ENCODE data around the gene EXOC6B.
"Not testable (repeated sequence)": the region's sequence is repeated elsewhere in the genome, so short reads cannot be mapped to it uniquely, and the experiment has no call there.

The EXOC6B gene

GRCh38 chr2:72669121-72669520 is 156.7 kb downstream of the EXOC6B start:
- WGBS, 2 experiments = 87 to 96% methylated on average over 3 to 4 of the region's 4 CpGs
- H3K27ac ChIP-seq (ENCODE audit: insufficient read depth, low read depth, low read length, poor library complexity, severe bottlenecking) = no peak overlapping the region
- H3K4me3 ChIP-seq (ENCODE audit: insufficient read depth, low read depth, low read length) = no peak overlapping the region
- H3K27me3 ChIP-seq (ENCODE audit: control insufficient read depth, insufficient read depth, low read length, poor library complexity, severe bottlenecking) = no peaks in the 10 kb centered on the region
- H3K36me3 ChIP-seq (ENCODE audit: control insufficient read depth, insufficient read depth, low read length) = no peaks in the 10 kb centered on the region
- no peaks in the 10 kb centered on the region for H3K4me1 ChIP-seq (ENCODE audit: control insufficient read depth, insufficient read depth, low read length)
- peaks cover 2% of the 10 kb centered on the region for H3K9me3 ChIP-seq (ENCODE audit: control insufficient read depth, low read length)

DNA sequence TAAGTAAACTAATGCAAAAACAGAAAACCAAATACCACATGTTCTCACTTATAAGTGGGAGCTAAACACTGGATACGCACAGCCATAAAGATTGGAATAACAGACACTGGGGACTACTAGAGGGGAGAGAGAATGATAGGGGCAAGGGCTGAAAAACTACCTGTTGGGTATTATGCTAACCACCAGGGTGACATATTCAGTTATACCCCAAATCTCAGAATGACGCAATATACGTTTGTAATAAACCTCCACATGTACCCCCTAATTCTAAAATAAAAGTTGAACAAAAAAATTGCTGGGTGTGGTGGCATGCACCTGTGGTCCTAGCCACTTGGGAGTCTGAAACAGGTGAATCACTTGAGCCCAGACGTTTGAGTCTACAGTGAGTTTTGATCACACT is 157.2 kb downstream of the EXOC6B start:
- 90 to 97% methylated on average over 4 of the region's 4 CpGs for WGBS, 2 experiments
- Histone ChIP-seq H3K36me3 (ENCODE audit: control insufficient read depth, insufficient read depth, low read length) (no peaks in the 10 kb centered on the region), H3K27ac (ENCODE audit: insufficient read depth, low read depth, low read length, poor library complexity, severe bottlenecking) (no peak overlapping the region), H3K27me3 (ENCODE audit: control insufficient read depth, insufficient read depth, low read length, poor library complexity, severe bottlenecking) (no peaks in the 10 kb centered on the region), H3K9me3 (ENCODE audit: control insufficient read depth, low read length) (peaks cover 2% of the 10 kb centered on the region), H3K4me1 (ENCODE audit: control insufficient read depth, insufficient read depth, low read length) (no peaks in the 10 kb centered on the region), H3K4me3 (ENCODE audit: insufficient read depth, low read depth, low read length) (no peak overlapping the region)

DNA sequence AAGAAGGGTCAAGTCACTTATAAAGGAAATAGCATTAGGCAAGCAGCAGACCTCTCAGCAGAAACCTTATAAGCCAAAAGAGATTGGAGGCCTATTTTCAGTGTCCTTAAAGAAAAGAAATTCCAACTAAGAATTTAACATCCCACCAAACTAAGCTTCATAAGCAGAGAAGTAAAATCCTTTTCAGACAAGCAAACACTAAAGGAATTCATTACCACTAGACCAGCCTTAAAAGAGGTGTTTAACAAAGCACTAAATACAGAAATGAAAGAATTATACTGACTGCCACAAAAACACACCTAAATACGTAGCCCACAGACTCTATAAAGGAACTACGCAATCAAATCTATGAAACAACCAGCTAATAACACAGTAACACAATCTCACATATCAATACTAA is 160.4 kb downstream of the EXOC6B start:
- WGBS, 2 experiments = 89% methylated on average over 2 of the region's 2 CpGs

GRCh38 chr2:72661985-72662384 is 163.8 kb downstream of the EXOC6B start:
- no peaks in the 10 kb centered on the region for H3K4me1 ChIP-seq (ENCODE audit: control insufficient read depth, insufficient read depth, low read length)
- H3K4me3 ChIP-seq (ENCODE audit: insufficient read depth, low read depth, low read length) = no peak overlapping the region
- WGBS, 2 experiments = 89 to 98% methylated on average over 1 to 2 of the region's 2 CpGs
- H3K9me3 ChIP-seq (ENCODE audit: control insufficient read depth, low read length) = peaks cover 2% of the 10 kb centered on the region
- H3K27me3 ChIP-seq (ENCODE audit: control insufficient read depth, insufficient read depth, low read length, poor library complexity, severe bottlenecking) = no peaks in the 10 kb centered on the region
- H3K36me3 ChIP-seq (ENCODE audit: control insufficient read depth, insufficient read depth, low read length) = no peaks in the 10 kb centered on the region
- no peak overlapping the region for H3K27ac ChIP-seq (ENCODE audit: insufficient read depth, low read depth, low read length, poor library complexity, severe bottlenecking)

More for the DNA sequence above, 160.4 kb downstream of the EXOC6B start:
- Histone ChIP-seq H3K27ac (ENCODE audit: insufficient read depth, low read depth, low read length, poor library complexity, severe bottlenecking) (no peak overlapping the region), H3K27me3 (ENCODE audit: control insufficient read depth, insufficient read depth, low read length, poor library complexity, severe bottlenecking) (no peaks in the 10 kb centered on the region), H3K36me3 (ENCODE audit: control insufficient read depth, insufficient read depth, low read length) (no peaks in the 10 kb centered on the region), H3K9me3 (ENCODE audit: control insufficient read depth, low read length) (peaks cover 2% of the 10 kb centered on the region), H3K4me3 (ENCODE audit: insufficient read depth, low read depth, low read length) (no peak overlapping the region), H3K4me1 (ENCODE audit: control insufficient read depth, insufficient read depth, low read length) (no peaks in the 10 kb centered on the region)

- H3K27me3 ChIP-seq (ENCODE audit: control insufficient read depth, insufficient read depth, low read length, poor library complexity, severe bottlenecking) = no peaks in the 10 kb centered on the region
- H3K9me3 ChIP-seq (ENCODE audit: control insufficient read depth, low read length) = no peaks in the 10 kb centered on the region
- WGBS, 2 experiments = 87 to 92% methylated on average over 6 of the region's 6 CpGs
- no peaks in the 10 kb centered on the region for H3K36me3 ChIP-seq (ENCODE audit: control insufficient read depth, insufficient read depth, low read length)
- no peak overlapping the region for H3K27ac ChIP-seq (ENCODE audit: insufficient read depth, low read depth, low read length, poor library complexity, severe bottlenecking)
- no peaks in the 10 kb centered on the region for H3K4me1 ChIP-seq (ENCODE audit: control insufficient read depth, insufficient read depth, low read length)
- no peak overlapping the region for H3K4me3 ChIP-seq (ENCODE audit: insufficient read depth, low read depth, low read length)
Observed at GRCh38 chr2:72649810-72650209, 176.0 kb downstream of the EXOC6B start.

DNA sequence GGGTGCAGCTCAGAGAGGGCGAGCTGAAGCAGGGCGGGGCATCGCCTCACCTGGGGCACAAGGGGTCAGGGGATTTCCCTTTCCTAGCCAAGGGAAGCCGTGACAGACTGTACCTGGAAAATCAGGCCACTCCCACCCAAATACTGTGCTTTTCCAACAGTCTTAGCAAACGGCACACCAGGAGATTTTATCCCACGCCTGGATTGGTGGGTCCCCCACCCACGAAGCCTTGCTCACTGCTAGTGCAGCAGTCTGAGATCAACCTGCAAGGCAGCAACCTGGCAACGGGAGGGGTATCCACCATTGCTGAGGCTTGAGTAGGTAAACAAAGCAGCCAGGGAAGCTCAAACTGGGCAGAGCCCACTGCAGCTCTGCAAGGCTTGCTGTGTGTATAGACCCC is 184.6 kb downstream of the EXOC6B start:
- 95 to 96% methylated on average over 8 of the region's 8 CpGs for WGBS, 2 experiments
- not testable (repeated sequence) for H3K27ac ChIP-seq (ENCODE audit: insufficient read depth, low read depth, low read length, poor library complexity, severe bottlenecking); H3K27me3 ChIP-seq (ENCODE audit: control insufficient read depth, insufficient read depth, low read length, poor library complexity, severe bottlenecking); H3K36me3 ChIP-seq (ENCODE audit: control insufficient read depth, insufficient read depth, low read length); H3K4me3 ChIP-seq (ENCODE audit: insufficient read depth, low read depth, low read length); H3K9me3 ChIP-seq (ENCODE audit: control insufficient read depth, low read length); H3K4me1 ChIP-seq (ENCODE audit: control insufficient read depth, insufficient read depth, low read length)

DNA sequence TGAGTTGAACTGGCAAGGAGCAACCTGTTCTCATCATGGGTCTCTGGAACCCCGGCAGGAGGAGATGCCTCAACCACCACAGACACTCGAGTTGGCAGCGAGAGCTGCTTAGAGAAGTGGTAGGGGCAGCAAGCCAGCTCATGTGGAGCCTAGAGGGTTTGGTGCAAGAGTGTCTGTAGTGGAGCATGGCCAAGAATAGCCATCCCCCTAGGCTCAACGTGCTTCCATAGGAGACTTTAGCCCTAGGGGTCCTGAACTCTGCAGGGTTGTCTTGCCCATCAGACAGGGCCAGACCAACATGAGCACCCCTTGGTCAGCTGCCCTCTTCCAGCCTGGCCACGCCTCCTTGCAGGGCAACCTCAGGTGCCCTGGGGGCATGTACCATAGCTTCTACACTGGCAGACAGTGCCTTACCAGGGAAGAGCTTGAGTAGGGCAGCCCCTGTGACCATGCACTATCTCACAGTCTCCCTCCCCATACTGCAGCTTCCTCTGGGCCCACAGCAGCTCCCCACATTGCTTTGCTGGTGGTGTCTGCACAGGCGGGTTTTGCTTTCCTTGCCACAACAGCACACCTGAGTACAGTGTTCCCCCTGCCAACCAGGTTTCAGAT is 187.1 kb downstream of the EXOC6B start:
- whole genome bisulfite sequencing, 2 experiments = 91 to 94% methylated on average over 6 of the region's 6 CpGs
- Histone ChIP-seq H3K4me3 (ENCODE audit: insufficient read depth, low read depth, low read length) (no peak overlapping the region), H3K27me3 (ENCODE audit: control insufficient read depth, insufficient read depth, low read length, poor library complexity, severe bottlenecking) (no peaks in the 10 kb centered on the region), H3K9me3 (ENCODE audit: control insufficient read depth, low read length) (no peaks in the 10 kb centered on the region), H3K27ac (ENCODE audit: insufficient read depth, low read depth, low read length, poor library complexity, severe bottlenecking) (no peak overlapping the region), H3K36me3 (ENCODE audit: control insufficient read depth, insufficient read depth, low read length) (no peaks in the 10 kb centered on the region), H3K4me1 (ENCODE audit: control insufficient read depth, insufficient read depth, low read length) (no peaks in the 10 kb centered on the region)

DNA sequence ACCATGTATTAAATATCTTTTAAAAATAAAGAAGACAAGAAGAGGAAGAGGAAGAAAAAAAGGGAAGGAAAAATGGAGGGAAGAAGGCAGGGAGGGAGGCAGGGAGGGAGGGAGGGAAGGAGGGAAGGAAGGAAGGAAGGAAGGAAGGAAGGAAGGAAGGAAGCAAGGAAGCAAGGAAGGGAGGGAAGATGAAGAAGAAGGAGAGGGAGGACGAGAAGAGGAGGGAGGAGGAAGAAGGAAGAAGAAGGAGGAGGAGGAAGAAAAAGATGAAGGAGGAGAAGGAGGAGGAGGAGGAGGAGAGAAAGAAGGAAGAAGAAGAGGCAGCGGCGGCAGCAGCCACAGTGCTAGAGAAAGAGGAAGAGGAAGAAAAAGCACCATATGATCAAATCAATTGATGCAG is 189.6 kb downstream of the EXOC6B start:
- Histone ChIP-seq H3K27me3 (ENCODE audit: control insufficient read depth, insufficient read depth, low read length, poor library complexity, severe bottlenecking) (no peaks in the 10 kb centered on the region), H3K36me3 (ENCODE audit: control insufficient read depth, insufficient read depth, low read length) (no peaks in the 10 kb centered on the region), H3K4me3 (ENCODE audit: insufficient read depth, low read depth, low read length) (no peak overlapping the region), H3K4me1 (ENCODE audit: control insufficient read depth, insufficient read depth, low read length) (no peaks in the 10 kb centered on the region), H3K27ac (ENCODE audit: insufficient read depth, low read depth, low read length, poor library complexity, severe bottlenecking) (no peak overlapping the region), H3K9me3 (ENCODE audit: control insufficient read depth, low read length) (no peaks in the 10 kb centered on the region)
- WGBS, 2 experiments = 88 to 92% methylated on average over 3 of the region's 3 CpGs

DNA sequence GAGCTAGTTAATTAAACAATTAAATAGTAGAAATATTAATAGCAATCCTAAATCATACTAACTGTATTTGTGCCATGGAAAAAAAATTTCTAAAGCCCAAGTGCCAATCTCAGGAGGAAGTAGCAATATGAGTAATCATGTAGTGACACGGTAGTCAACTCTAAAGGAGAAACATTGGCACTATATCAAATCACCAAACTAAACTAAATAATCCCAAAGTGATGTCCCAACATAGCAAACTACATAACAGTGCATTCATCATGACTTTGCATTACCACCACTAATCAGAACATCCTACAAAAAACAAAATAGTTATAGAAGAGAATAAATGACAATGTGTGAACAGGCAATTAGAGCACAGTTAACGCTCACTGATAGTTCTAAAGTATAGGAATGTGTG is 195.1 kb downstream of the EXOC6B start:
- Histone ChIP-seq H3K4me1 (ENCODE audit: control insufficient read depth, insufficient read depth, low read length) (no peaks in the 10 kb centered on the region), H3K4me3 (ENCODE audit: insufficient read depth, low read depth, low read length) (no peak overlapping the region), H3K9me3 (ENCODE audit: control insufficient read depth, low read length) (no peaks in the 10 kb centered on the region), H3K27me3 (ENCODE audit: control insufficient read depth, insufficient read depth, low read length, poor library complexity, severe bottlenecking) (no peaks in the 10 kb centered on the region), H3K27ac (ENCODE audit: insufficient read depth, low read depth, low read length, poor library complexity, severe bottlenecking) (no peak overlapping the region), H3K36me3 (ENCODE audit: control insufficient read depth, insufficient read depth, low read length) (no peaks in the 10 kb centered on the region)
- 83 to 96% methylated on average over 2 of the region's 2 CpGs for WGBS, 2 experiments

DNA sequence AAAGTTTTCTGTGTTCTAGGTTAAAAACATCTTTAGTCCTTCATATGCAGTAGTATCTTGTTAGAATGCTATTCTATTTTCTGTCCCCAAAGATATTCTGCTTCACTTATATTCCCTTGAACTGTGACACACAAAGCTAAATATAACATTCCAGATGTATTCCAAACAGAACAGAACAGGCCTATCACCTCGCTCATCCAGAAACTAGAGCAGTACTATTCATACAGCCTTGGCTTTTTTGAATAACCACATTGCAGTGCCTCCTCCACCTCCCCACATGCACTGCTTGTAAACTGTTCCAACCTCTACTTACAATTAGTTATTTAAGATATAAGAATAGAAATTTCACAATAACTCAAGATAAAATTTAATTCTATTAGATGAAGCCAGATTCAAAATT is 196.8 kb downstream of the EXOC6B start:
- WGBS, 2 experiments = 94 to 95% methylated on average over 1 of the region's 1 CpG
- H3K4me3 ChIP-seq (ENCODE audit: insufficient read depth, low read depth, low read length) = no peak overlapping the region
- H3K36me3 ChIP-seq (ENCODE audit: control insufficient read depth, insufficient read depth, low read length) = no peaks in the 10 kb centered on the region
- no peak overlapping the region for H3K27ac ChIP-seq (ENCODE audit: insufficient read depth, low read depth, low read length, poor library complexity, severe bottlenecking)
- no peaks in the 10 kb centered on the region for H3K4me1 ChIP-seq (ENCODE audit: control insufficient read depth, insufficient read depth, low read length)
- H3K9me3 ChIP-seq (ENCODE audit: control insufficient read depth, low read length) = no peaks in the 10 kb centered on the region
- H3K27me3 ChIP-seq (ENCODE audit: control insufficient read depth, insufficient read depth, low read length, poor library complexity, severe bottlenecking) = no peaks in the 10 kb centered on the region

DNA sequence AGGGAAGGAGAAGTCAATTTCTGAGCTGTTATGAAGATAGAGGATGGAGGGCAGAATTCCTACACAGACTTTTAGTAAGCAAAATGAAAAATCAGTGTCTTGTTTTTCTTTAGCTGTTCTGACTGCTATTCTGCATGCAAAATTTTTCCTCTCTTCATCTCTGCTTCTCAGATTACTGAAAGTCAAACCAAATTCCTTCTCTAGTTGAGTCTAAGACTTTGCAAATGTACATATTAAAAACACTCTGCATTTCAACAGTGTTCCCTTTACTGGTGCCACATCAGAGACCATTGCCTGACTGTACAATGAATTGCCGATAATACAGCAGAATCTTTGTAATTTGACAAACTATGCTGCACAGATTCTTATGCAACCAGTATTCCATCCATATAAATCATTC is 198.8 kb downstream of the EXOC6B start:
- Histone ChIP-seq H3K9me3 (ENCODE audit: control insufficient read depth, low read length) (no peaks in the 10 kb centered on the region), H3K36me3 (ENCODE audit: control insufficient read depth, insufficient read depth, low read length) (no peaks in the 10 kb centered on the region), H3K27me3 (ENCODE audit: control insufficient read depth, insufficient read depth, low read length, poor library complexity, severe bottlenecking) (no peaks in the 10 kb centered on the region), H3K4me3 (ENCODE audit: insufficient read depth, low read depth, low read length) (no peak overlapping the region), H3K4me1 (ENCODE audit: control insufficient read depth, insufficient read depth, low read length) (no peaks in the 10 kb centered on the region), H3K27ac (ENCODE audit: insufficient read depth, low read depth, low read length, poor library complexity, severe bottlenecking) (no peak overlapping the region)
- 96 to 100% methylated on average over 1 of the region's 1 CpG for WGBS, 2 experiments

All from ectodermal cell (in vitro differentiated cells).